ENCODE results near the gene SBF2. TPM values are rescaled to one million over a fixed set of nuclear protein-coding genes. Genes with fewer than 3 reads are reported as not detected.

The SBF2 gene
- total RNA-seq, 2 donors from 2014 or later: 30.5 to 47.0 TPM

DNA sequence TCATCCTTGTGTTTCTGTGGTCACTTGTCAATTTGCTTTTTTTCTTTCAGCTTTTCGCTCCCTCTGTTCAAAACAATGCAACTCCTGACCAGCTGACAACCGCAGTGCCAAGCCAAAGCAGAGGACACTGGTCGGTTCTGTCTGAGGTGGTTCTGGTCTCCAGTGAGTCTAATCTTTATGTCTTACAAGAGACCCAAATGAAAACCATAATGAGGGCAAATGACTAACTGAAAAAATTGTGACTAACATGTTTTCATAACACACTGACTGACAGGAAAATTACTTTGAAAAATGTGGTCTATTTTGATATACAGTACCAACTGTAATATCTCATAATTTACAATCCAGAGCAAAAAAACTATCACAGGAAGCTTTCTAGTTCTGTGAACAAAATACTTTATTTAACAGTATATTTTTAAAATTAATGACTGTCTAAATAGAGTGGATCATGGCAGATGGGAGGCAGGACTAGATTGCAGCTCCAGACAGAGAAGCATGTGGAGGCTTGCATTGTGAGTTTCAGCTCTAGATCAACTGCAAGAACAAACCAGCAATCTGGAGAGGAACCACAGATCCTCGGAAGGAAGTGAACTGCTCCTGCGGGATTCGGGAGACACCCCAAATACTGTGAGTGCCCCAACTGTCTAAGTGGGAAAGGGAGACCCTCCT is 311.8 kb downstream of the SBF2 start:
- DNase-seq: no peak
- Histone ChIP-seq H3K9me3 (no peaks in the 10 kb centered on the region), H3K36me3 (no peaks in the 10 kb centered on the region), H3K4me3 (no peak overlapping the region), H3K4me1 (no peaks in the 10 kb centered on the region), H3K27ac (no peak overlapping the region), H3K27me3 (no peaks in the 10 kb centered on the region), H3K9ac (ENCODE audit: low read depth in 2 of 2, low read length in 2 of 2) (no peak overlapping the region)
- intact Hi-C loops (cut with DNase I): loop anchor here (10.0 kb wide), 1 partner anchor 343 kb away; no protein-coding TSS in a partner anchor
- no peak for TF ChIP-seq CTCF (IDR thresholded peaks at IDR 0.05)

GRCh38 chr11:9980931-9981330 is 313.1 kb downstream of the SBF2 start:
- DNase-seq: no peak
- no peak overlapping the region for H3K9ac ChIP-seq (ENCODE audit: low read depth in 2 of 2, low read length in 2 of 2)
- H3K27ac ChIP-seq: no peak overlapping the region
- TF ChIP-seq CTCF (IDR thresholded peaks at IDR 0.05): no peak
- no peaks in the 10 kb centered on the region for H3K36me3 ChIP-seq
- H3K9me3 ChIP-seq: no peaks in the 10 kb centered on the region
- H3K4me3 ChIP-seq: no peak overlapping the region
- H3K4me1 ChIP-seq: no peaks in the 10 kb centered on the region
- intact Hi-C loops (cut with DNase I): loop anchor here (10.0 kb wide), 1 partner anchor 344 kb away; no protein-coding TSS in a partner anchor
- H3K27me3 ChIP-seq: no peaks in the 10 kb centered on the region

DNA sequence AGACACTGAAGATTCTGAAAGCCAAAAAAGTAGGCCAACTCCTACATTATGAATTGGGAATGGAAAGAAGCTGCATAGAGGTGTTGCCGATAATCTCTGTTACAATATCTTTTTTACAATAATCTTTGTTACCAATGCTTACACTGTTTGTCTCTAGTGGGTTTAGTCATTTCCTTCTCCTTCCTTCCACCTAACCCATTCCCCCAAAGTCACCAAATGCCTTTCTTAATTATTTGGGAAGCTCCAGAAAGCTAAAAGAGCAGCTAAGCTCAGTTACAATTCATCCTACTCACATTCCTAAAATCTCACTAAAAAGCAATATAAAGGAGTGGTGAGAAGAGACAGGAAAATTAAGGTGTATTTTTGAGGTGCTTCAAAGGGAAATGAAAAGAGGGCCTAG is 316.5 kb downstream of the SBF2 start:
- H3K9ac ChIP-seq (ENCODE audit: low read depth in 2 of 2, low read length in 2 of 2): no peak overlapping the region
- no peaks in the 10 kb centered on the region for H3K9me3 ChIP-seq
- H3K27ac ChIP-seq: no peak overlapping the region
- no peak overlapping the region for H3K4me3 ChIP-seq
- H3K27me3 ChIP-seq: no peaks in the 10 kb centered on the region
- no peaks in the 10 kb centered on the region for H3K4me1 ChIP-seq
- TF ChIP-seq CTCF (IDR thresholded peaks at IDR 0.05): no peak
- H3K36me3 ChIP-seq: no peaks in the 10 kb centered on the region
- intact Hi-C loops (cut with DNase I): loop anchor here (5.0 kb wide), 1 partner anchor 115 kb away; no protein-coding TSS in a partner anchor
- DNase-seq: no peak

- H3K4me1 ChIP-seq: no peaks in the 10 kb centered on the region
- intact Hi-C loops (cut with DNase I): loop anchor here (5.0 kb wide), 1 partner anchor 217 kb away; no protein-coding TSS in a partner anchor
- no peaks in the 10 kb centered on the region for H3K9me3 ChIP-seq
Measured at GRCh38 chr11:9974375-9974774, 319.6 kb downstream of the SBF2 start.

DNA sequence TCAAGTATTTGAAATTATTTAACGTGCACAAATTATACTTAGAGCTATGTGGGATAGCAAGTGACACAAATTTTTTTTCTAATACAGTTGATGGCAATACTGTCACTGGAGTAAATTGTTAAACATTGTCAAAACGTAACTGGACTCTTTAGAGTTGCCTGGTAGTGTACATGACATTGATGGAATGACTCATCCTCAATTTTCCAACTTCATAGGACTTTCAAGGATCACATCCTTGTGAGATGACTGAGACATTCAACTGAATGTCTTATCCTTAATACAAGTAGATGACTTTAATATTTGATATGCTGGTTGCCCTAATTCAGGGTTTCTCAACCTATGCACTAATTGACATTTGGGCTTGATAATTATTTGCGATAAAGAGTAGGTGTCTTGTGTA is 320.1 kb downstream of the SBF2 start:
- TF ChIP-seq CTCF (IDR thresholded peaks at IDR 0.05): no peak
- no peak for DNase-seq
- Histone ChIP-seq H3K27me3 (no peaks in the 10 kb centered on the region), H3K9me3 (no peaks in the 10 kb centered on the region), H3K4me1 (no peaks in the 10 kb centered on the region), H3K4me3 (no peak overlapping the region), H3K27ac (no peak overlapping the region), H3K9ac (ENCODE audit: low read depth in 2 of 2, low read length in 2 of 2) (no peak overlapping the region), H3K36me3 (no peaks in the 10 kb centered on the region)
- intact Hi-C loops (cut with DNase I): loop anchor here (5.0 kb wide), 1 partner anchor 217 kb away; no protein-coding TSS in a partner anchor

More at GRCh38 chr11:9974375-9974774, 319.6 kb downstream of the SBF2 start:
- H3K27me3 ChIP-seq: no peaks in the 10 kb centered on the region
- no peaks in the 10 kb centered on the region for H3K36me3 ChIP-seq
- no peak for DNase-seq
- H3K9ac ChIP-seq (ENCODE audit: low read depth in 2 of 2, low read length in 2 of 2): no peak overlapping the region
- no peak overlapping the region for H3K4me3 ChIP-seq
- no peak overlapping the region for H3K27ac ChIP-seq
- no peak for TF ChIP-seq CTCF (IDR thresholded peaks at IDR 0.05)

Measured in colonic mucosa (tissue), 4 donors.